Heart right ventricle (tissue), 16 donors: ENCODE measurements around the gene PATJ. TPM values are rescaled to one million over a fixed set of nuclear protein-coding genes. Genes with fewer than 3 reads are reported as not detected.

Experiments used
- ATAC-seq, 8 donors: fragments of 200-7000 bp; cut with Tn5 transposase; one replicate each; pipeline ENCODE4 v1.9.1; 2020; ENCODE audit warnings: mild to moderate bottlenecking in 8 of 8, moderate library complexity in 8 of 8, moderate number of reproducible peaks in 1 of 8
- DNase-seq, 2 donors: peaks; one replicate each; pipeline ENCODE4 v3.0.0-alpha.2; 2020
- H3K27ac ChIP-seq, 10 donors: fragments of 200-600 bp; sonication (generic) in 2 of 10; one replicate each; pipeline versions ENCODE4 v1.5.0 to v1.8.0; 2020 to 2022; ENCODE audit warnings: mild to moderate bottlenecking in 3 of 10
- H3K27me3 ChIP-seq, 7 donors: fragments of 200-600 bp; one replicate each; pipeline ENCODE4 v1.8.0; 2021 to 2022; ENCODE audit warnings: mild to moderate bottlenecking in 2 of 7
- H3K36me3 ChIP-seq, 9 donors: fragments of 200-600 bp; sonication (generic) in 1 of 9; one replicate each; pipeline versions ENCODE4 v1.5.0 to v1.8.0; 2020 to 2022; ENCODE audit warnings: mild to moderate bottlenecking in 2 of 9
- H3K4me1 ChIP-seq, 9 donors: fragments of 200-600 bp; sonication (generic) in 1 of 9; one replicate each; pipeline versions ENCODE4 v1.5.0 to v1.8.0; 2020 to 2022; ENCODE audit warnings: mild to moderate bottlenecking in 4 of 9
- H3K4me3 ChIP-seq, 10 donors: fragments of 200-600 bp; sonication (generic) in 2 of 10; one replicate each; pipeline versions ENCODE4 v1.5.0 to v1.8.0; 2020 to 2022; ENCODE audit warnings: mild to moderate bottlenecking in 7 of 10, moderate library complexity in 2 of 10
- H3K9me3 ChIP-seq, 11 donors: fragments of 200-600 bp in 10 of 11; sonication (generic) in 2 of 11; one replicate each; pipeline versions ENCODE4 v1.5.0 to v1.8.0; 2013 to 2022; ENCODE audit warnings: mild to moderate bottlenecking in 2 of 11, control low read depth in 1 of 11, moderate library complexity in 1 of 11
- WGBS, 2 donors: extraction: QIAGEN DNeasy Blood & Tissue Kit; methylation state at CpG; one replicate each; pipeline ENCODE4 v1.1.7; 2013; ENCODE audit warnings: inconsistent platforms in 1 of 2; 5-methylcytosine and 5-hydroxymethylcytosine counted together
- intact Hi-C, 10 donors: fragments of 100-400 bp; cut with DNase I; formaldehyde crosslinking; loops; one replicate each; pipeline versions ENCODE4 v1.11.1 to v1.14.2; 2022
- polyA plus RNA-seq, 2 donors: library from polyadenylated mRNA; stranded (reverse); fragments of 200-250 nt; gene quantifications; one replicate each; pipeline ENCODE4 v1.2.3, GENCODE V29; 2013
- total RNA-seq, 10 donors: library from RNA; stranded (reverse); fragmentation: NEBNext Ultra II Directional in 3 of 10; extraction: Animal tissue kit (Norgen Biotek cat#: 25700) in 3 of 10; gene quantifications; one replicate each; pipeline versions ENCODE4 v1.2.1 to v1.2.4, GENCODE V29; 2021 to 2023
- TF ChIP-seq, protein P1 (sequence below), 9 donors: fragments of 200-600 bp; sonication (generic) in 2 of 9; IDR thresholded peaks; one replicate each; pipeline versions ENCODE4 v1.5.0 to v1.8.0; 2021 to 2022; ENCODE audit warnings: antibody characterized with exemption in 9 of 9, mild to moderate bottlenecking in 5 of 9, moderate library complexity in 1 of 9
- donor health status: Arrhythmogenic right ventricular cardiomyopathy.
- donor health status: ischemic (EF 13 %, LVEDD 7.1; RV severe dilation, severe dysfunction).
- donor health status: healthy with polysubstance abuse.
- donor health status: DM: no; HTN: yes; CAD: no.
- donor health status: DM: no; HTN: no; CAD: no.
- donor health status: ischemic (EF 25% LVEDD 6.9; RV normal size, moderate dysfunction).
- donor health status: ischemic (EF 25% LVEDD 5.7; RV mildly dilated, moderate dysfunction).
- donor health status: healthy.
- donor health status: DM: yes; HTN: yes; CAD: no.
- donor health status: Ischemic cardiomyopathy.
- donor health status: ischemic (EF 35%, LVEDD 5.7; RV mildly dilated, moderate dysfunction).
- donor health status: nonischemic (EF 11% LVEDD 7.7; RV severe dilation, severe dysfunction).
- donor health status: DM: yes; HTN: yes; CAD: no.
- donor health status: PGD.
- donor health status: ischemic (EF 29% LVEDD 5.4; RV normal size, mild dysfunction).
- donor health status: nonischemic (EF 23%, LVEDD 6.1; RV moderate dilation, normal function).

Gene PATJ
- total and polyA plus RNA-seq, 12 donors = 3.7 to 213 (median 119) TPM

DNA sequence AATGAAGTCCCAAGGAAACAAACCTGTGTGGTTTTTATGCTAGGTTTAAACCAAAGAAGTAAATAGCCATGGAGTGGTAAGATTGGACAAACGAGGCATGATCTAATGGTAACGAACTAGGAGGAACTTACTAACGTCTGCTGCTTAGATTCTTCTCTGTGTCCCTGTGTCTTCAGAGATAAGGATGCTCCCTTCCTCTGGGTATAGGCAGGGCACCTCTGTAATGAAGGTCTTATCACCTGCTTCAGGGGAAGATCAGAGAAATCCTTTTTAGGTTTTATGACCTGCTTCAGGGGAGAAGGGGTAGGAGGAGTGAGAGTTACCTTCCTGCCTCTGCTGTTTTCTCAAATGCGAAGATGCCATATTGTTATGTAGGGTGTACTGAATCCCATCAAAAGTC, 237.4 kb downstream of the PATJ start:
- TF ChIP-seq, protein P1, sequence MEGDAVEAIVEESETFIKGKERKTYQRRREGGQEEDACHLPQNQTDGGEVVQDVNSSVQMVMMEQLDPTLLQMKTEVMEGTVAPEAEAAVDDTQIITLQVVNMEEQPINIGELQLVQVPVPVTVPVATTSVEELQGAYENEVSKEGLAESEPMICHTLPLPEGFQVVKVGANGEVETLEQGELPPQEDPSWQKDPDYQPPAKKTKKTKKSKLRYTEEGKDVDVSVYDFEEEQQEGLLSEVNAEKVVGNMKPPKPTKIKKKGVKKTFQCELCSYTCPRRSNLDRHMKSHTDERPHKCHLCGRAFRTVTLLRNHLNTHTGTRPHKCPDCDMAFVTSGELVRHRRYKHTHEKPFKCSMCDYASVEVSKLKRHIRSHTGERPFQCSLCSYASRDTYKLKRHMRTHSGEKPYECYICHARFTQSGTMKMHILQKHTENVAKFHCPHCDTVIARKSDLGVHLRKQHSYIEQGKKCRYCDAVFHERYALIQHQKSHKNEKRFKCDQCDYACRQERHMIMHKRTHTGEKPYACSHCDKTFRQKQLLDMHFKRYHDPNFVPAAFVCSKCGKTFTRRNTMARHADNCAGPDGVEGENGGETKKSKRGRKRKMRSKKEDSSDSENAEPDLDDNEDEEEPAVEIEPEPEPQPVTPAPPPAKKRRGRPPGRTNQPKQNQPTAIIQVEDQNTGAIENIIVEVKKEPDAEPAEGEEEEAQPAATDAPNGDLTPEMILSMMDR (IDR thresholded peaks at IDR 0.05) = no peak
- Histone ChIP-seq H3K36me3 (no peaks in the 10 kb centered on the region), H3K27ac (no peak overlapping the region), H3K27me3 (no peaks in the 10 kb centered on the region), H3K4me1 (peaks cover 0 to 15% (median 2%) of the 10 kb centered on the region in 9 donors), H3K9me3 (no peaks in the 10 kb centered on the region), H3K4me3 (no peak overlapping the region)
- DNase-seq (no peak), ATAC-seq (no peak)
- intact Hi-C loops = loop anchor here in 1 of 10 donors (10.0 kb wide), 1 partner anchor 85 kb away; no protein-coding TSS in a partner anchor
- WGBS, 2 donors = 85 to 89% methylated on average over 4 of the region's 4 CpGs

DNA sequence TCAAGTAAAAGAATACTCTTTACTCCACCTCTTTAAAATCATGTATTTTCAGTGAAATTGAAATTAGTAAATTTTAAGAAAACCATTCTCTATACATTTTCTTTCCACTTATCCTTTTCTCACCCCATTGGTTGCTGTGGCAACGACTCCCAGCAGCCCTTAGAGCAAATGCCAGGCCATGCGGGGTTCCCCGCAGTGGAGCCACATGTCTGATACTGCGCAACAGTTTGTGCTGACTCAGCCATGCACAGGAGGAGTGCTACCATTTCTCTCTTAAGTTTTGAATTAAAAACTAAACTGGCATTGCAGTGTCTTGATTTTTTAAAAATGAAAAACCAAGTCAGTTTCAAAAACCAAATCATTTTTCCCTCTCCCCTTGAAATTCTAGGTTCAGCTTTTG, 238.3 kb downstream of the PATJ start:
- no peak for ATAC-seq
- H3K27me3 ChIP-seq = no peaks in the 10 kb centered on the region
- WGBS, 2 donors = 68 to 73% methylated on average over 4 of the region's 4 CpGs
- DNase-seq = no peak
- H3K9me3 ChIP-seq = no peaks in the 10 kb centered on the region
- intact Hi-C loops = no loop called here
- TF ChIP-seq, protein P1 (IDR thresholded peaks at IDR 0.05) = no peak
- H3K27ac ChIP-seq = no peak overlapping the region
- H3K36me3 ChIP-seq = no peaks in the 10 kb centered on the region
- peaks cover 0 to 15% (median 0%) of the 10 kb centered on the region in 9 donors for H3K4me1 ChIP-seq
- H3K4me3 ChIP-seq = no peak overlapping the region

DNA sequence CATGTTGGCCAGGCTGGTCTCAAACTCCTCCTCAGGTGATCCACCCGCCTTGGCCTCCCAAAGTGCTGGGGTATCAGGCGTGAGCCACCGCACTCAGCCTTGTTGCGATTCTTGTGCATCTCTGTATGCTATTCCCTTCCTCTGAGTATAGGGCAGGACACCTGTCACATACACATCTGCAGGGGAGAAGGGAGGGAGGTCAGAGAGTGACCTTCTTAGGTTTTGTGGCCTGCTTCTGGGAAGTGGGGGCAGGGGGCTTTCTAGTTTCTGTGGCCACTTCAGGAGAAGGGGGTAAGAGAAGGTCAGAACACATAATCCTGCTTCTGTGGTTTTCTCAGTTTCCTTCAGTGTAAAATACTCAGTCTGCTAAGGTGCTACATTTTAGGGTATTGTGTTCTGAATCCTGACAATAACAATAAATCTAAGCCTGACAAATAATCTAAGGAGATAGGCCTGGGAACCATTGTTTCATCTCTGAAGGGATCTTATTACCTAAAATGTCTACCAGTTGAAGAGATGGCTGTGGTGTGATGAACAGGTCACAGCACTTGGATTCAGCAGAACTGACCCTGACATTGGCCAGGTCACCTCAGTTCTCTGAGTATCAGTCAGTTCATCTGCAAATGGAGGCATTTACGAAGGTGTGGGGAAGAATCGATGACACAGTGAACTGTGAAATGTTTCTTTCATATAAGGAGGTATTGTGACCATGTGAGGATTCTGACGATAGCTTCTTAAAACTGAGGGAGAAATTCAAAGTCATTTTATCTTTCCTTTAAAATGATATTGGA, 239.8 kb downstream of the PATJ start:
- peak in 1 of 8 donors; percentile 39 for ATAC-seq
- H3K27me3 ChIP-seq = no peaks in the 10 kb centered on the region
- no peak overlapping the region for H3K27ac ChIP-seq
- no peak overlapping the region for H3K4me3 ChIP-seq
- DNase-seq = no peak
- peaks cover 0 to 15% (median 0%) of the 10 kb centered on the region in 9 donors for H3K4me1 ChIP-seq
- intact Hi-C loops = no loop called here
- no peaks in the 10 kb centered on the region for H3K9me3 ChIP-seq
- WGBS, 2 donors = 87 to 89% methylated on average over 7 of the region's 7 CpGs
- no peaks in the 10 kb centered on the region for H3K36me3 ChIP-seq
- TF ChIP-seq, protein P1 (IDR thresholded peaks at IDR 0.05) = no peak

DNA sequence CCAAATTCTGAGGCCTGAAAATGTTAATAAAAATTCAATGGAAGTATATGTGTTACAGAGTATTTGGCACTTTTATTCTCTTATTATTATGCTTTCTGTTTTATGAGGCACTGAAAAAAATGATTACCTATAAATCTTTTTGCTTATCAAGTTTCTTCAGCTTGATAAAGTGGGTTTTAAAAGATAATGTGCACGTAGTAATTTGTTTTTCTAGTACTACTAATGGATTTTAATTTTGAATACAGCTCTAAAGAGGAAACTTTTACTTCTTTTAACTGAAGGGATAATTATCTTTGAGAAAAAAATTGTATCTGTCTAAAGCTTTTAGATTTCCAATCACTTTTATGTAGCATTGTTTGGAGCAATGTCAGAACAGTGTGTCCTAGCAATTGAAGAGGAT, 241.0 kb downstream of the PATJ start:
- Histone ChIP-seq H3K9me3 (no peaks in the 10 kb centered on the region), H3K27me3 (no peaks in the 10 kb centered on the region), H3K4me3 (no peak overlapping the region), H3K4me1 (peaks cover 0 to 15% (median 0%) of the 10 kb centered on the region in 9 donors), H3K27ac (no peak overlapping the region), H3K36me3 (no peaks in the 10 kb centered on the region)
- no peak for DNase-seq
- intact Hi-C loops = no loop called here
- 58 to 63% methylated on average over 1 of the region's 1 CpG for whole genome bisulfite sequencing, 2 donors
- TF ChIP-seq, protein P1 (IDR thresholded peaks at IDR 0.05) = no peak
- no peak for ATAC-seq
